ENCODE results near the gene ETV7.

Gene ETV7

GRCh38 chr6:36381502-36382389, 5.7 kb downstream of the ETV7 start:
- H3K79me2 ChIP-seq (ENCODE audit: insufficient read depth, low read length), result no peaks in the 10 kb centered on the region
- no peaks in the 10 kb centered on the region for H3K36me3 ChIP-seq (ENCODE audit: insufficient read depth, low read length)
- H3K9me3 ChIP-seq (ENCODE audit: insufficient read depth, low read depth, low read length), result no peaks in the 10 kb centered on the region
- H3K27me3 ChIP-seq (ENCODE audit: insufficient read depth, low read length, poor library complexity, severe bottlenecking), result no peaks in the 10 kb centered on the region
- H3K9ac ChIP-seq (ENCODE audit: low read depth, low read length, poor library complexity, severe bottlenecking), result no peak overlapping the region
- TF ChIP-seq EZH2phosphoT487 (IDR thresholded peaks at IDR 0.05; ENCODE audit: borderline replicate concordance), result no peak
- TF ChIP-seq CTCF (conservative IDR thresholded peaks at IDR 0.05; ENCODE audit: low read length), result no peak
- no peak overlapping the region for H2AFZ ChIP-seq (ENCODE audit: low read length)
- H3K9me2 ChIP-seq (replicated peaks; ENCODE audit: low read depth, low read length), result no peaks in the 10 kb centered on the region
- no peaks in the 10 kb centered on the region for H3F3A ChIP-seq (ENCODE audit: low read depth)
- H3K4me2 ChIP-seq (ENCODE audit: low read depth, low read length, poor library complexity, severe bottlenecking), result no peak overlapping the region
- no peaks in the 10 kb centered on the region for H4K20me1 ChIP-seq (ENCODE audit: insufficient read depth, low read length, poor library complexity, severe bottlenecking)
- H3K4me3 ChIP-seq (ENCODE audit: low read length, poor library complexity, severe bottlenecking), result no peak overlapping the region
- no peaks in the 10 kb centered on the region for H3K4me1 ChIP-seq (ENCODE audit: insufficient read depth, low read length, poor library complexity, severe bottlenecking)

- H3K27me3 ChIP-seq (ENCODE audit: insufficient read depth, low read length, poor library complexity, severe bottlenecking), result no peaks in the 10 kb centered on the region
- H3F3A ChIP-seq (ENCODE audit: low read depth), result no peaks in the 10 kb centered on the region
- no peaks in the 10 kb centered on the region for H3K9me2 ChIP-seq (replicated peaks; ENCODE audit: low read depth, low read length)
- no peak overlapping the region for H2AFZ ChIP-seq (ENCODE audit: low read length)
- no peaks in the 10 kb centered on the region for H3K36me3 ChIP-seq (ENCODE audit: insufficient read depth, low read length)
- TF ChIP-seq EZH2phosphoT487 (IDR thresholded peaks at IDR 0.05; ENCODE audit: borderline replicate concordance) (no peak), CTCF (conservative IDR thresholded peaks at IDR 0.05; ENCODE audit: low read length) (no peak)
- H3K9ac ChIP-seq (ENCODE audit: low read depth, low read length, poor library complexity, severe bottlenecking), result no peak overlapping the region
- no peaks in the 10 kb centered on the region for H3K4me1 ChIP-seq (ENCODE audit: insufficient read depth, low read length, poor library complexity, severe bottlenecking)
- no peaks in the 10 kb centered on the region for H3K9me3 ChIP-seq (ENCODE audit: insufficient read depth, low read depth, low read length)
- no peak overlapping the region for H3K4me2 ChIP-seq (ENCODE audit: low read depth, low read length, poor library complexity, severe bottlenecking)
- H3K4me3 ChIP-seq (ENCODE audit: low read length, poor library complexity, severe bottlenecking), result no peak overlapping the region
- H4K20me1 ChIP-seq (ENCODE audit: insufficient read depth, low read length, poor library complexity, severe bottlenecking), result no peaks in the 10 kb centered on the region
- H3K79me2 ChIP-seq (ENCODE audit: insufficient read depth, low read length), result no peaks in the 10 kb centered on the region
Observed at GRCh38 chr6:36380166-36380565, 7.3 kb downstream of the ETV7 start.

- Histone ChIP-seq H3K4me3 (ENCODE audit: low read length, poor library complexity, severe bottlenecking) (no peak overlapping the region), H3K9me3 (ENCODE audit: insufficient read depth, low read depth, low read length) (no peaks in the 10 kb centered on the region), H3K9ac (ENCODE audit: low read depth, low read length, poor library complexity, severe bottlenecking) (no peak overlapping the region), H4K20me1 (ENCODE audit: insufficient read depth, low read length, poor library complexity, severe bottlenecking) (no peaks in the 10 kb centered on the region), H3K27me3 (ENCODE audit: insufficient read depth, low read length, poor library complexity, severe bottlenecking) (no peaks in the 10 kb centered on the region), H3F3A (ENCODE audit: low read depth) (no peaks in the 10 kb centered on the region), H3K9me2 (replicated peaks; ENCODE audit: low read depth, low read length) (no peaks in the 10 kb centered on the region), H3K4me1 (ENCODE audit: insufficient read depth, low read length, poor library complexity, severe bottlenecking) (no peaks in the 10 kb centered on the region), H3K36me3 (ENCODE audit: insufficient read depth, low read length) (no peaks in the 10 kb centered on the region), H2AFZ (ENCODE audit: low read length) (no peak overlapping the region), H3K79me2 (ENCODE audit: insufficient read depth, low read length) (no peaks in the 10 kb centered on the region), H3K4me2 (ENCODE audit: low read depth, low read length, poor library complexity, severe bottlenecking) (no peak overlapping the region)
- TF ChIP-seq EZH2phosphoT487 (IDR thresholded peaks at IDR 0.05; ENCODE audit: borderline replicate concordance) (no peak), CTCF (conservative IDR thresholded peaks at IDR 0.05; ENCODE audit: low read length) (no peak)
Observed at GRCh38 chr6:36378936-36379335, 8.5 kb downstream of the ETV7 start.

Measured in Loucy (cell line).